ENCODE results near the gene PLCB2. TPM values are rescaled to one million over a fixed set of nuclear protein-coding genes. Genes with fewer than 3 reads are reported as not detected.

Gene PLCB2
- polyA plus RNA-seq, 1 donor (not counting 4 experiments of a cell fraction or from before 2014, with no cell fraction given), result 0.73 TPM

GRCh38 chr15:40303576-40303975 lies 4.2 kb downstream of the PLCB2 start:
- no peaks in the 10 kb centered on the region for H3K36me3 ChIP-seq (ENCODE audit: control insufficient read depth in 2 of 2, extremely low read depth in 1 of 2, insufficient read depth in 2 of 2, low read length in 2 of 2)
- FAIRE-seq (no peak), DNase-seq (ENCODE audit: low read depth, low spot score) (no peak)
- no peaks in the 10 kb centered on the region for H3K9me1 ChIP-seq (ENCODE audit: control insufficient read depth, extremely low read depth, insufficient read depth, low read length)
- H3K4me1 ChIP-seq (ENCODE audit: control insufficient read depth, extremely low read depth, insufficient read depth, low read length), result no peaks in the 10 kb centered on the region
- dilution Hi-C loops (cut with MboI; ENCODE audit: extremely low pct_ligation_motif_present, low sequenced_read_pairs), result no loop called here
- peaks cover 18% of the 10 kb centered on the region for H3K27me3 ChIP-seq (ENCODE audit: control insufficient read depth, extremely low read depth, insufficient read depth, low read length)
- H3K9me3 ChIP-seq (ENCODE audit: control insufficient read depth, low read depth, low read length), result no peaks in the 10 kb centered on the region
- H3K79me2 ChIP-seq (ENCODE audit: control insufficient read depth, insufficient read depth, low read length), result no peaks in the 10 kb centered on the region
- no peak overlapping the region for H3K4me2 ChIP-seq (ENCODE audit: control insufficient read depth, extremely low read depth, insufficient read depth, low read depth, low read length)
- TF ChIP-seq EZH2 (IDR thresholded peaks at IDR 0.05; ENCODE audit: low read length), result no peak
- TF ChIP-seq CTCF (optimal IDR thresholded peaks at IDR 0.05 in 1 of 3, IDR thresholded peaks at IDR 0.05 in 1 of 3, conservative IDR thresholded peaks at IDR 0.05 in 1 of 3; ENCODE audit: extremely low read depth in 1 of 3, insufficient read depth in 2 of 3, low read length in 3 of 3), result no peak
- H3K9ac ChIP-seq (ENCODE audit: control insufficient read depth, extremely low read depth, insufficient read depth, low read length), result no peak overlapping the region
- H2AFZ ChIP-seq (ENCODE audit: control insufficient read depth, low read length), result no peak overlapping the region
- peaks cover 4% of the 10 kb centered on the region for H4K20me1 ChIP-seq (ENCODE audit: control insufficient read depth, extremely low read depth, insufficient read depth, low read length)
- no peak overlapping the region for H3K27ac ChIP-seq (ENCODE audit: control insufficient read depth, insufficient read depth, low read length)
- no peak overlapping the region for H3K4me3 ChIP-seq (ENCODE audit: control insufficient read depth in 2 of 3, extremely low read depth in 1 of 3, insufficient read depth in 2 of 3, low read depth in 1 of 3, low read length in 3 of 3)

GRCh38 chr15:40302981-40303380 lies 4.8 kb downstream of the PLCB2 start:
- Histone ChIP-seq H4K20me1 (ENCODE audit: control insufficient read depth, extremely low read depth, insufficient read depth, low read length) (peaks cover 4% of the 10 kb centered on the region), H3K9me1 (ENCODE audit: control insufficient read depth, extremely low read depth, insufficient read depth, low read length) (no peaks in the 10 kb centered on the region), H3K27ac (ENCODE audit: control insufficient read depth, insufficient read depth, low read length) (no peak overlapping the region), H3K36me3 (ENCODE audit: control insufficient read depth in 2 of 2, extremely low read depth in 1 of 2, insufficient read depth in 2 of 2, low read length in 2 of 2) (no peaks in the 10 kb centered on the region), H3K27me3 (ENCODE audit: control insufficient read depth, extremely low read depth, insufficient read depth, low read length) (peaks cover 18% of the 10 kb centered on the region), H2AFZ (ENCODE audit: control insufficient read depth, low read length) (no peak overlapping the region), H3K79me2 (ENCODE audit: control insufficient read depth, insufficient read depth, low read length) (no peaks in the 10 kb centered on the region), H3K9ac (ENCODE audit: control insufficient read depth, extremely low read depth, insufficient read depth, low read length) (no peak overlapping the region), H3K4me3 (ENCODE audit: control insufficient read depth in 2 of 3, extremely low read depth in 1 of 3, insufficient read depth in 2 of 3, low read depth in 1 of 3, low read length in 3 of 3) (no peak overlapping the region), H3K4me1 (ENCODE audit: control insufficient read depth, extremely low read depth, insufficient read depth, low read length) (no peaks in the 10 kb centered on the region), H3K4me2 (ENCODE audit: control insufficient read depth, extremely low read depth, insufficient read depth, low read depth, low read length) (no peak overlapping the region), H3K9me3 (ENCODE audit: control insufficient read depth, low read depth, low read length) (no peaks in the 10 kb centered on the region)
- FAIRE-seq (no peak), DNase-seq (ENCODE audit: low read depth, low spot score) (no peak)
- no peak for TF ChIP-seq EZH2 (IDR thresholded peaks at IDR 0.05; ENCODE audit: low read length)
- no peak for TF ChIP-seq CTCF (optimal IDR thresholded peaks at IDR 0.05 in 1 of 3, IDR thresholded peaks at IDR 0.05 in 1 of 3, conservative IDR thresholded peaks at IDR 0.05 in 1 of 3; ENCODE audit: extremely low read depth in 1 of 3, insufficient read depth in 2 of 3, low read length in 3 of 3)
- dilution Hi-C loops (cut with MboI; ENCODE audit: extremely low pct_ligation_motif_present, low sequenced_read_pairs), result no loop called here

Data from keratinocyte (primary cell).